ENCODE measurements around the gene PLXNA2.

PLXNA2 gene

GRCh38 chr1:208042868-208043267, 201.3 kb downstream of the PLXNA2 start:
- no peak for DNase-seq (ENCODE audit: low read depth)

- no peak for DNase-seq (ENCODE audit: low read depth)
These were observed 202.1 kb downstream of the PLXNA2 start for GRCh38 chr1:208042041-208042615.

GRCh38 chr1:208041505-208041904, 202.7 kb downstream of the PLXNA2 start:
- no peak for DNase-seq (ENCODE audit: low read depth)

GRCh38 chr1:208040821-208041297, 203.3 kb downstream of the PLXNA2 start:
- no peak for DNase-seq (ENCODE audit: low read depth)

GRCh38 chr1:208039536-208040332, 204.4 kb downstream of the PLXNA2 start:
- no peak for DNase-seq (ENCODE audit: low read depth)

- DNase-seq (ENCODE audit: low read depth) = no peak
These were observed 205.9 kb downstream of the PLXNA2 start for GRCh38 chr1:208038303-208038702.

GRCh38 chr1:208036918-208037766, 207.0 kb downstream of the PLXNA2 start:
- no peak for DNase-seq (ENCODE audit: low read depth)

GRCh38 chr1:208036106-208036808, 207.9 kb downstream of the PLXNA2 start:
- DNase-seq (ENCODE audit: low read depth) = no peak

GRCh38 chr1:208034135-208034534, 210.0 kb downstream of the PLXNA2 start:
- no peak for DNase-seq (ENCODE audit: low read depth)

GRCh38 chr1:208033236-208033635, 210.9 kb downstream of the PLXNA2 start:
- DNase-seq (ENCODE audit: low read depth) = no peak

- no peak for DNase-seq (ENCODE audit: low read depth)
These were observed 212.3 kb downstream of the PLXNA2 start for GRCh38 chr1:208031932-208032320.

- DNase-seq (ENCODE audit: low read depth) = no peak
These were observed 212.8 kb downstream of the PLXNA2 start for GRCh38 chr1:208031316-208031931.

GRCh38 chr1:208030288-208031091, 213.7 kb downstream of the PLXNA2 start:
- DNase-seq (ENCODE audit: low read depth) = no peak

GRCh38 chr1:208029381-208030287, 214.6 kb downstream of the PLXNA2 start:
- DNase-seq (ENCODE audit: low read depth) = no peak

GRCh38 chr1:208028526-208028925, 215.7 kb downstream of the PLXNA2 start:
- no peak for DNase-seq (ENCODE audit: low read depth)

- no peak for DNase-seq (ENCODE audit: low read depth)
These were observed 216.3 kb downstream of the PLXNA2 start for GRCh38 chr1:208027861-208028260.

GRCh38 chr1:208026880-208027438, 217.2 kb downstream of the PLXNA2 start:
- no peak for DNase-seq (ENCODE audit: low read depth)

GRCh38 chr1:208025031-208025430, 219.2 kb downstream of the PLXNA2 start:
- no peak for DNase-seq (ENCODE audit: low read depth)

- no peak for DNase-seq (ENCODE audit: low read depth)
These were observed 219.8 kb downstream of the PLXNA2 start for GRCh38 chr1:208024406-208024805.
